Measurements from ENCODE around the gene HOXB9. TPM values are rescaled to one million over a fixed set of nuclear protein-coding genes. Genes with fewer than 3 reads are reported as not detected.

Gene HOXB9
- total RNA-seq, 1 donor from 2014 or later: 70.1 TPM

GRCh38 chr17:48579760-48580554, 46.2 kb downstream of the HOXB9 start:
- H3K4me3 ChIP-seq (ENCODE audit: low read depth, low read length): peak overlapping the region; percentile 68
- no peak for DNase-seq (ENCODE audit: low read depth)
- H3K27me3 ChIP-seq (ENCODE audit: control insufficient read depth, insufficient read depth, low read length): no peaks in the 10 kb centered on the region
- H3K36me3 ChIP-seq (ENCODE audit: control insufficient read depth, insufficient read depth, low read length): peaks cover 3% of the 10 kb centered on the region
- TF ChIP-seq CTCF (IDR thresholded peaks at IDR 0.05; ENCODE audit: insufficient read depth, low read length, poor library complexity, severe bottlenecking): no peak

GRCh38 chr17:48579471-48579759, 46.7 kb downstream of the HOXB9 start:
- no peak for TF ChIP-seq CTCF (IDR thresholded peaks at IDR 0.05; ENCODE audit: insufficient read depth, low read length, poor library complexity, severe bottlenecking)
- peaks cover 3% of the 10 kb centered on the region for H3K36me3 ChIP-seq (ENCODE audit: control insufficient read depth, insufficient read depth, low read length)
- H3K27me3 ChIP-seq (ENCODE audit: control insufficient read depth, insufficient read depth, low read length): no peaks in the 10 kb centered on the region
- H3K4me3 ChIP-seq (ENCODE audit: low read depth, low read length): peak overlapping the region; percentile 68
- no peak for DNase-seq (ENCODE audit: low read depth)

GRCh38 chr17:48578616-48579470, 47.3 kb downstream of the HOXB9 start:
- Histone ChIP-seq H3K36me3 (ENCODE audit: control insufficient read depth, insufficient read depth, low read length) (peaks cover 3% of the 10 kb centered on the region), H3K27me3 (ENCODE audit: control insufficient read depth, insufficient read depth, low read length) (no peaks in the 10 kb centered on the region), H3K4me3 (ENCODE audit: low read depth, low read length) (peak overlapping the region; percentile 68)
- TF ChIP-seq CTCF (IDR thresholded peaks at IDR 0.05; ENCODE audit: insufficient read depth, low read length, poor library complexity, severe bottlenecking): no peak
- DNase-seq (ENCODE audit: low read depth): no peak

- TF ChIP-seq CTCF (IDR thresholded peaks at IDR 0.05; ENCODE audit: insufficient read depth, low read length, poor library complexity, severe bottlenecking): no peak
- Histone ChIP-seq H3K27me3 (ENCODE audit: control insufficient read depth, insufficient read depth, low read length) (no peaks in the 10 kb centered on the region), H3K36me3 (ENCODE audit: control insufficient read depth, insufficient read depth, low read length) (peaks cover 3% of the 10 kb centered on the region), H3K4me3 (ENCODE audit: low read depth, low read length) (peak within 1 kb of the TSS; percentile 68)
- no peak for DNase-seq (ENCODE audit: low read depth)
Measured at GRCh38 chr17:48577946-48578615, 48.1 kb downstream of the HOXB9 start, which contains the start of gene HOXB4. Gene HOXB4 (minus strand): TSS chr17:48578350. CDS start chr17:48578319, 31 bp downstream.

- Histone ChIP-seq H3K27me3 (ENCODE audit: control insufficient read depth, insufficient read depth, low read length) (no peaks in the 10 kb centered on the region), H3K36me3 (ENCODE audit: control insufficient read depth, insufficient read depth, low read length) (peaks cover 3% of the 10 kb centered on the region), H3K4me3 (ENCODE audit: low read depth, low read length) (peak overlapping the region; percentile 68)
- TF ChIP-seq CTCF (IDR thresholded peaks at IDR 0.05; ENCODE audit: insufficient read depth, low read length, poor library complexity, severe bottlenecking): no peak
- peak; percentile 84 for DNase-seq (ENCODE audit: low read depth)
Measured at GRCh38 chr17:48577330-48577945, 48.7 kb downstream of the HOXB9 start.

All from kidney epithelial cell (primary cell).